Loucy (cell line): Measurements from ENCODE around the gene ERC1.

Source experiments
- H2AFZ ChIP-seq: fragments of 200-600 bp; sonication (generic); 2 replicates; pipeline ENCODE4 v1.6.0; 2016; ENCODE audit warnings: antibody characterized with exemption, mild to moderate bottlenecking, low read length, moderate library complexity
- H3F3A ChIP-seq: fragments of 200-600 bp; 2 replicates; pipeline ENCODE4 v1.6.0; 2016; ENCODE audit warnings: antibody characterized with exemption, low read depth, mild to moderate bottlenecking
- H3K27me3 ChIP-seq: fragments of 200-600 bp; sonication (generic); 2 replicates; pipeline ENCODE4 v1.6.1; 2014; ENCODE audit warnings: low read length, mild to moderate bottlenecking; ENCODE audit not compliant: insufficient read depth, poor library complexity, severe bottlenecking
- H3K36me3 ChIP-seq: fragments of 200-600 bp; sonication (generic); 2 replicates; pipeline ENCODE4 v1.6.1; 2016; ENCODE audit warnings: low read length; ENCODE audit not compliant: insufficient read depth
- H3K4me1 ChIP-seq: fragments of 200-600 bp; sonication (generic); 2 replicates; pipeline ENCODE4 v1.5.1; 2014; ENCODE audit warnings: low read length, mild to moderate bottlenecking; ENCODE audit not compliant: insufficient read depth, poor library complexity, severe bottlenecking
- H3K4me2 ChIP-seq: fragments of 200-600 bp; sonication (generic); 2 replicates; pipeline ENCODE4 v1.6.0; 2014; ENCODE audit warnings: antibody characterized with exemption, low read length, low read depth, mild to moderate bottlenecking; ENCODE audit not compliant: poor library complexity, severe bottlenecking
- H3K4me3 ChIP-seq: fragments of 200-600 bp; sonication (generic); 2 replicates; pipeline ENCODE4 v1.5.1; 2014; ENCODE audit warnings: low read length, mild to moderate bottlenecking, mixed read lengths; ENCODE audit not compliant: poor library complexity, severe bottlenecking
- H3K79me2 ChIP-seq: fragments of 200-600 bp; sonication (generic); 2 replicates; pipeline ENCODE4 v1.6.1; 2014; ENCODE audit warnings: low read length; ENCODE audit not compliant: insufficient read depth
- H3K9ac ChIP-seq: fragments of 200-600 bp; sonication (generic); 2 replicates; pipeline ENCODE4 v1.6.0; 2014; ENCODE audit warnings: mild to moderate bottlenecking, low read depth, low read length, moderate library complexity; ENCODE audit not compliant: poor library complexity, severe bottlenecking
- H3K9me2 ChIP-seq: fragments of 200-600 bp; sonication (generic); replicated peaks from 2 replicates; pipeline ENCODE4 v1.6.1; 2016; ENCODE audit warnings: low read depth, low read length, mixed read lengths
- H3K9me3 ChIP-seq: fragments of 200-600 bp; sonication (generic); 2 replicates; pipeline ENCODE4 v1.6.1; 2014; ENCODE audit warnings: mild to moderate bottlenecking, antibody characterized with exemption, low read length, low read depth; ENCODE audit not compliant: insufficient read depth
- H4K20me1 ChIP-seq: fragments of 200-600 bp; sonication (generic); 2 replicates; pipeline ENCODE4 v1.6.0; 2014; ENCODE audit warnings: antibody characterized with exemption, low read length, mild to moderate bottlenecking; ENCODE audit not compliant: insufficient read depth, poor library complexity, severe bottlenecking
- CTCF ChIP-seq: fragments of 200-600 bp; sonication (generic); conservative IDR thresholded peaks from 2 replicates; pipeline ENCODE4 v1.5.1; 2014; ENCODE audit warnings: mild to moderate bottlenecking, antibody characterized with exemption, low read length
- EZH2phosphoT487 ChIP-seq: fragments of 200-600 bp; IDR thresholded peaks from 2 replicates; pipeline ENCODE4 v1.6.1; 2018; ENCODE audit warnings: antibody characterized with exemption, mild to moderate bottlenecking, moderate library complexity, borderline replicate concordance

Gene ERC1

GRCh38 chr12:1424674-1425395, 433.8 kb downstream of the ERC1 start:
- Histone ChIP-seq H3K9me3 (peaks cover 6% of the 10 kb centered on the region), H3K4me1 (no peaks in the 10 kb centered on the region), H3K36me3 (no peaks in the 10 kb centered on the region), H3K27me3 (no peaks in the 10 kb centered on the region), H3K79me2 (no peaks in the 10 kb centered on the region), H3F3A (no peaks in the 10 kb centered on the region), H3K9ac (no peak overlapping the region), H3K9me2 (no peaks in the 10 kb centered on the region), H2AFZ (no peak overlapping the region), H3K4me2 (no peak overlapping the region), H3K4me3 (no peak overlapping the region), H4K20me1 (no peaks in the 10 kb centered on the region)
- TF ChIP-seq CTCF: no peak
- no peak for TF ChIP-seq EZH2phosphoT487

GRCh38 chr12:1425396-1425729, 434.3 kb downstream of the ERC1 start:
- Histone ChIP-seq H3K9ac (no peak overlapping the region), H3K4me3 (no peak overlapping the region), H3K27me3 (no peaks in the 10 kb centered on the region), H3K4me2 (no peak overlapping the region), H3K9me3 (peaks cover 6% of the 10 kb centered on the region), H3K4me1 (no peaks in the 10 kb centered on the region), H2AFZ (no peak overlapping the region), H4K20me1 (no peaks in the 10 kb centered on the region), H3F3A (no peaks in the 10 kb centered on the region), H3K36me3 (no peaks in the 10 kb centered on the region), H3K79me2 (no peaks in the 10 kb centered on the region), H3K9me2 (no peaks in the 10 kb centered on the region)
- TF ChIP-seq CTCF (no peak), EZH2phosphoT487 (no peak)

- no peak for TF ChIP-seq EZH2phosphoT487
- TF ChIP-seq CTCF: no peak
- Histone ChIP-seq H3K4me1 (no peaks in the 10 kb centered on the region), H3F3A (no peaks in the 10 kb centered on the region), H3K4me3 (no peak overlapping the region), H3K4me2 (no peak overlapping the region), H3K9ac (no peak overlapping the region), H3K79me2 (no peaks in the 10 kb centered on the region), H2AFZ (no peak overlapping the region), H4K20me1 (no peaks in the 10 kb centered on the region), H3K27me3 (no peaks in the 10 kb centered on the region), H3K9me2 (no peaks in the 10 kb centered on the region), H3K9me3 (no peaks in the 10 kb centered on the region), H3K36me3 (no peaks in the 10 kb centered on the region)
Measured at GRCh38 chr12:1428671-1429070, 437.6 kb downstream of the ERC1 start.
